GM18505 (cell line): ENCODE results near the gene MRPL16.
"Not testable (repeated sequence)": the region's sequence is repeated elsewhere in the genome, so short reads cannot be mapped to it uniquely, and the experiment has no call there.

Source experiments
- ATAC-seq: cut with Tn5 transposase; IDR thresholded peaks from one replicate; pipeline ENCODE4 v1.9.1; 2021; ENCODE audit not compliant: unreplicated experiment
- POLR2A ChIP-seq: IDR thresholded peaks from 4 replicates; pipeline ENCODE4 v1.6.1; 2011; ENCODE audit warnings: borderline replicate concordance; ENCODE audit not compliant: insufficient read depth, insufficient read length; ENCODE audit errors: extremely low read depth

Gene MRPL16

GRCh38 chr11:59810189-59810910 is at the start of gene MRPL16:
Gene MRPL16 (minus strand): TSS chr11:59810778. CDS start chr11:59810658, 120 bp downstream.
- peak; percentile 98 for ATAC-seq
- peak; percentile 93 for TF ChIP-seq POLR2A

DNA sequence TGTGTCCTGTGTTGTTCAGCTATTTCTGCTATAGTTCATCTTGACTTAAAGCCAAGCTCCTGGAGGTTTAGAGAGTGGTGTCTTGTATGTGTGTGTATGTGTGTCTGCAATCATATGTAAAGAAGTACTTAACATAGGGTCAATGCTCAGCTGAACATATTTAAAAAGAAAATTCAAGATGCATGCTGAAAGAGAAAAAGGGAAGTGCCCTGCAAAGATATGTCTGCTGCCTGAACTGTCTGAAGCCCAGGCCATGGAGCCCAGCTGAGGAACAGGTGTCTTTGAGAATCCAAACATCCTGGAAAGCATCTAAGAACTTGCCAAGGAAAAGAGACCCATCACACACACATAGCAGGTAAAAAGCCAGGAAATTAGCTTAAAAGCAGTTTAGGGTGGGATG is 49.1 kb upstream of the MRPL16 start:
- ATAC-seq = no peak

GRCh38 chr11:59857439-59858434 is 47.2 kb upstream of the MRPL16 start:
- TF ChIP-seq POLR2A = no peak
- no peak for ATAC-seq

More for the DNA sequence above, 49.1 kb upstream of the MRPL16 start:
- no peak for TF ChIP-seq POLR2A

DNA sequence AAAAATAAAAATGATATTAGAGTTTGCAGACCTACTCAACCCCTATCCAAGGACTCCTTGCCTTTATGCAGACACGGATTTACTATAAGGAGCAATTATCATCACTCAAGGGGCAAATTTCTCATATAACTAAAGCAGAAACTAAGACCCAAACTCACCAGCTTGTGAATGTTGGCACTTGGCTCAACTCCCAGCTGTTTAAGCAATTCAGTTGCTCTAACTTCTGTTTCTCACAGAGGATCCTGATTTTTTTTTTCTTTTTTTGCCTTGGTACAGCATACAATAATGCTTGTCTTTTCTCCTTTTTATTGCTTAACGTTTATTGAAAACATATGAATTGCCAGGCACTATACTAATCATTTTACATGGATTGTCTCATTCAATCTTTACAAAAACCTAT is 44.3 kb upstream of the MRPL16 start:
- TF ChIP-seq POLR2A = no peak
- ATAC-seq = no peak

DNA sequence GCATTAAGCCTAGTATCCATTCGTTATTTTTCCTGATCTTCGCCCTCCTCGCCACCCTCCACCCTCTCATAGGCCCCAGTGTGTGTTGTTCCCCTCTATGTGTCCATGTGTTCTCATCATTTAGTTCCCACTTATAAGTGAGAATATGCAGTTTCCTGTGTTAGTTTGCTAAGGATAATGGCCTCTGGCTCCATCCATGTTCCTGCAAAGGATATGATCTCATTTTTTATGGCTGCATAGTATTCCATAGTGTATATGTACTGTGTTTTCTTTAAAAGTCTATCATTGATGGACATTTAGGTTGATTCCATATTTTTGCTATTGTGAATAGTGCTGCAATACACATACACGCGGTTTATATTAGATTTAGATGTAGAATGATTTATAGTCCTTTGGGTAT is 40.8 kb upstream of the MRPL16 start:
- not testable (repeated sequence) for ATAC-seq

DNA sequence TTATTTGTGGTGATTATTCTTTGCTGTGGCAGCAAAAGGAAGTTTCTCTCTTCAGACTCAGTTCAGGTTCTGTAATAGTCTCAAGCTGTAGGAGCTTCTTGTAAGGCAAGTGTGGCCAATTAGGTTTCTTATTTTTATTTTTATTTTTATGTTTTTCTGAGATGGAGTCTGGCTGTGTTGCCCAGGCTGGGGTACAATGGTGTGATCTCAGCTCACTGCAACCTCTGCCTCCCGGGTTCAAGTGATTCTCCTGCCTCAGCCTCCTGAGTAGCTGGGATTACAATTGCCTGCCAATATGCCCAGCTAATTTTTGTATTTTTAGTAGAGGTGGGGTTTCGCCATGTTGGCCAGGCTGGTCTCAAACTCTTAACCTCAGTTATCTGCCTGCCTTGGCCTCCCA is 39.0 kb upstream of the MRPL16 start:
- ATAC-seq = not testable (repeated sequence)

DNA sequence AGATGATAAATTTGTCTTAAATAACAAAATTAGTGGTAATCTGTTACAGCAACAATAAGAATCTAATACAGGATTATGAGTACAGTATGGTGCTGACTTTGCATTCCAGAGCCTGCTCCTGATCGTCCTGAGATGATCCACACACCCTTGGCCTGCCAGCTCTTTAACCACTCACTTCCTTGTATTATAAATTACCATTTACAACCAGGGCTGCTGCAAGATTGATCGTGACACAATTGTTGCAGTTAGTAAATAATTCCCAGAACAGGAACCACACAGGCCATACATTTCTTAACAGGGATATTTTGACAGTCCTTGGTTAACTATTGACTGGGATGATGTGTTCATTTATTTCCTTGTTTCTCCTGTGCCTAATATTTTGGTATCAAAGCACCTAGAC is 38.6 kb upstream of the MRPL16 start:
- TF ChIP-seq POLR2A = no peak
- ATAC-seq = no peak

GRCh38 chr11:59848439-59848838 is 37.9 kb upstream of the MRPL16 start:
- ATAC-seq = not testable (repeated sequence)

- ATAC-seq = no peak
- TF ChIP-seq POLR2A = no peak
Measured at GRCh38 chr11:59847626-59848025, 37.0 kb upstream of the MRPL16 start.

- no peak for TF ChIP-seq POLR2A
- no peak for ATAC-seq
Measured at GRCh38 chr11:59846556-59846955, 36.0 kb upstream of the MRPL16 start.

GRCh38 chr11:59845399-59845798 is 34.8 kb upstream of the MRPL16 start, which contains the start of gene CBLIF:
Gene CBLIF (minus strand): TSS chr11:59845499. CDS start chr11:59845453, 46 bp downstream.
- ATAC-seq = no peak
- TF ChIP-seq POLR2A = no peak

GRCh38 chr11:59842316-59842715 is 31.7 kb upstream of the MRPL16 start:
- TF ChIP-seq POLR2A = no peak
- no peak for ATAC-seq

GRCh38 chr11:59841514-59841913 is 30.9 kb upstream of the MRPL16 start:
- no peak for TF ChIP-seq POLR2A
- no peak for ATAC-seq

DNA sequence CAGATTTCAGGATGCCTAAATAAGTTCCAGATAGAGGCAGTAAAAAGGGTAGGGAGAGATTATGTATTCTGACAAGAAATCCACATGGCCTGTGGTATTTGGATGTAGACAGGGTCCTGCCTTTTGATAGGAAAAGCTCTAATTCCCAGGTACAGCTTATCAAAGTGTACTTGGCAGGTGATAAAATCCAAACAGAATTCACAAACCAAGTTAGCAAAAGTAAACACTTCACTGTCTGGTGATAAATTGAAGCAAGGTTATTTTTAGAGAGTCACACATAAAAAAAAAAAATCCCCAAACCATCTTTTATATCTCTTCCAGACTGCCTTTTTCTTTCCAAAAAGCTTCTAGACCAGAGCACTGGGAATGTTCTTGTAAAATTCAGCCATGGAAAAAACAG is 29.0 kb upstream of the MRPL16 start:
- TF ChIP-seq POLR2A = no peak
- ATAC-seq = no peak
